GM21737 (cell line): ENCODE data around the gene CACNA2D1.

Experiments
- ATAC-seq: cut with Tn5 transposase; IDR thresholded peaks from one replicate; pipeline ENCODE4 v1.9.1; 2021; ENCODE audit warnings: mild to moderate bottlenecking, moderate library complexity; ENCODE audit not compliant: unreplicated experiment

Gene CACNA2D1

DNA sequence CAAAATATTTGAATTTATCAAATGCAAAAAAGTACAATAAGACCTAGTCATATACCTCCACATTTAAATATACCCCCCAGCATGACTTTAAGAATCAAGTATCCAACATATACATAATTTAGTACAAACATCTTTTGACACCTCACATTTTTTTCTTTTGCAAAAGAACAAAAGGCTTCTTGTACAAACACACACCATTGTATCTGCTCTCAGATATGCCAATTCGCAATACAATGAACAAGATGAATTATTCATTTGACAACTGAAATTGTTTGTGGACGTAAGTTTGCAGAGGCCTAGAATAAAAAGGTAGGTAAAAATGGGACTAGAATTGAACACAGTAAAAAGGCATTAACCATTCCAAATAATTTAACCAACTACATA lies 154.4 kb downstream of the CACNA2D1 start:
- ATAC-seq = no peak

DNA sequence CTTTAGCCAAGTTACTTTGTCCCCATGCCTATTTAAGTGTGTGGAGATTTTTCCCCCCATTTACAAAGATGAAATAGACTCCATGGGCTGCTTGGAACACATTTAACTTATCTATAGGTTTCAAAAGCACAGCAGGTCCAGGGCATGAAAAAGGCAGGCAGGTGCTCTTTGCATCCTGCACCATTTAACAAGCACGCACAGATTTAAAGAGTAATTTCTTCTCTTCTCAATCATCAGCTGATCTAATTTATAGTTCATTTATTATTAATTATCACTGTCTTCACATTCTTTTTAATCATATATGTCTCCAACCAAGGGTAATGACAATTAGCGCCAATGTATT lies 156.8 kb downstream of the CACNA2D1 start:
- ATAC-seq = no peak

DNA sequence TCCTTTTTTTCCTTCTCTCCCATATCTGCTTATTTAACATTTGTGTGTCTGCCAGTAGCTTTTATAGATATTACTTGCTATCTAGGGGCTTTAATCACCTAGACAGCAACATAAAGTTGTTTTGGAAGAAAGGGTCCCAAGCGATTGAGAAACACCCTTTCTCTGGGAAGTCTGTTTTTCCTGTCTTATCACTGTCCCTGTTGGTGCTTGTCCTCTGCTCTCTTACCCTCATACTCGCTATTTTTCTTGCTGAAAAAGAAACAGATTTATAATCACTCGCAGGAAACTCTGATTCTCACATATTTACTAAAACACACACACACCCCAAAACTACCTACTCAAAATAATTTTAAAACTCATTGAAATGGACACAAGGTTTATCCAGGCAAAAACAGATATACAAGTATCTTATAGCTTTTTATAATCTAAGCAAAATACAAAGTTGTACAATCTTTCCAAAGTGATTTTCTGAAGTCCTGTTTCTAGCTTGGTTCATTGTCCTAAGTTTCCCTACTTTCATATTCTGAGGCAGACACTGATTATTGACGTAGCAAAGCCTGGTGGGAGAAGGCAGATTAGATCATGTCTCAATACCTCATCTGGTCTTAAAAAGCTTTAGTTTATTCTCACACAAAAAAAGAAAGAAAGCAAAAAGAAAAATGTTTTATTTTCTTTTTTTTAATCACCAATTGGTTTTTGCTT lies 157.3 kb downstream of the CACNA2D1 start:
- no peak for ATAC-seq

DNA sequence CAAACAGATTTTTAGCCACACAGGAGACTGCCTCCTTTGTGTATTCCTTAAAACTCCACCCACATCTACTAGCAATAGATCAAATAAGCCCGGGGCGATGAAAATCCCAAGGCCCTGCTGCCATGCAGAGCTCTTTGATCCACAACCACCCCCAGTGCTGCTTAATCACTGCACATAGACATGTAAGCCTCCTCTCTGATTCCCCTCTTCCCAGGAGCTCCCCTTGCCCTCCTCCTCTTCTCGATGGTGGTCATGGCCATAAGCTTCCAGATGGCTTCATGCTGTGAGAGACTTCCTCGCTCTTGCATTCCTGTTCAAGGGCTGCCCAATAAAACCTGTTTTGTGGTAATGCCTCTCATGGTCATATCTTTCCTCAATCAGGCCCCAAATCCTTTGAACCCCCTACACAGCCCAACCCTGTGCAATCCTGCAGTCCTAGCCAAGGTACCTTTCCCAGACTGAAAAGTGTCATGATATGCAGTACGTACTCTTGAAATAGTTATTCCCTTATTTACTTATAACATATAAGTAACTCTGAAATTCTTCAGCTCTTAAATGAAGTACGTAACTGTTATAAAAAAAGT lies 158.5 kb downstream of the CACNA2D1 start:
- ATAC-seq = no peak

DNA sequence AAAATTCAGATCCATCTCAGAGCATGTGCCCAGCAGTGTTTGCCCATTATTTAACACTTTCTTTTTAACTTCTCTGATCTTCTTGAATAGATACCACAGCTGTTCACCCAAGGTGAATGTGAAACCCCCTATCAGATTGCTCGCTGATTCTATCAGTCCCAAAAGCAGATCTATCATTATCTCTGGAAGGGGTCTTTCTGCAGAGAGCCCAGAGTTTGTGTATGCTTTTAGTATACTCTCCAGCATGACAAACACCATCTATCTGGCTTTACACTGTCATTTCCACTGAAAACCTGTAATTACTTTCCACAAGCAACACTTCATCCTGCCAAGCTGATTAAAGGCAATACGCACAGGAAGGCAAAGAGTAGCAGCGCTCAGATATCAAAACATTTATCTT lies 168.2 kb downstream of the CACNA2D1 start:
- no peak for ATAC-seq

DNA sequence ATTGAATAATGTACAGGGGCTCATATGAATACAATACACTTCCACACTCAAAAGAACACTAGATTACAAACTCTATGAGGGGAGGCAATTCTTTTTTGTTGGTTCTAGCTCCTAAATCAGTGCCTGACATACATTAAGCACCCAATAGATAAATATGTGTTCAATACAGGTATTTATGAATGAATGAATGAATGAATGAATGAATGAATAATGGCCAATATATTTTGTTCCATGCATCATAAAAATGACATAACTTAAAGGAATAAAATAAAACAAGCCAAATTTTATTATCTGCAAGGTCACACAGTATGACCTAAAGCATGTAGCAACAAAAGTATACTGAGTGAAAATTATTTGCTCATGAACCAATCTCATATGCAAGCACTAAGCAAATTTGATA lies 168.9 kb downstream of the CACNA2D1 start:
- ATAC-seq = no peak

DNA sequence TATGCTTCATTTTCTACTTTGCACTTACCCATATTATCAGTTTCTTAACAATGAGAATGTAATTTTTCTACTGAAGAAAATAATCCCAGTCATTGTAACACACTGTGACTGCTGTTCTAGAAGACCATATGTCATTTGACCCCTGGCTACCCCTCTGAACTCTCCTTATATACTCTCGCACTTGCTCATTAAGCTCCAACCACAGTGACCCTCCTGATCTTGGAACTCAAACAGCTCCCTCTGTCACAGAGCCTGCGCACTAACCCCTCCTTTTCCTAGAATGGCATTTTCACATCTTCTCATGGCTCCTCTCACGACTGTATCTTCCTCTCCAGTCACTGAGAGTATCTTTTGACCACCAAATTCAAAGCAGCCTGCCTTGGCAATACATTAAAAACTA lies 169.7 kb downstream of the CACNA2D1 start:
- ATAC-seq = no peak

DNA sequence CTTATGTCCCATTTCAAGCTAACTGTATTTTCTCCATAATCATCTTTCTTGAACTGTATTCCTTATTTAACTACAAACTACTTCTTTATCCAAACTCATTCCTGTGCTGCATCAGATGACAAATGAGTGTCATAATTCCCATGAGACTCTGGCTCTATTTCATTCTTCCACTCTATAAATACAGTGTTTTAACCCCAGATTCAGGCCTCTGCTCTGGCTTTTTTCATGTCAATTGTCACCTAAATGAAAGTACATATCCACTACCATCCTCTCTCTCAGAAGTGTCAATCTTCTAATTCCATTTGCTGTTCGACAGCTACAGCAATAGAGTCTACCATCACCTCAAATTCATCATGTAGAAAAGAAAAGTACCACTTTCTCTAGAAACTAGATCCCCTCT lies 172.7 kb downstream of the CACNA2D1 start:
- ATAC-seq = no peak

DNA sequence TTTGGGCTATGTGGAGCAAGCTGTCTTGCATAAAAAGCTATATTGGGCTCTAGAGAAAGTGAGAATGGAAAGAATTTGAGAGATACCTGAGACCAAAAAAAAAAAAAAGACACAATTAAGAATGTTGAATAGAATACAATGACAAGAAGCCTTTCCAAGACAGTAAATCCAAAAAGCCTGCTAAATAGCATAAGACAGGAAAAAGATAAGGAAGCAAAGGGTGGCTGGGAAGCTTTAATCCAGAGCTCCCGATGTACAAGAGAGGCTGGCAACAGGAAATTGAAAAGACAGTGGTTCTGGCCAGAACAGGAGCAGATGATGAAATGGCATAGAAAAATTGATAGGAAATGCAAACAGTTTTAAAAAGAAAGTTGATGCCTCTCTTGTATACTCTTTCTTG lies 174.9 kb downstream of the CACNA2D1 start:
- ATAC-seq = no peak

DNA sequence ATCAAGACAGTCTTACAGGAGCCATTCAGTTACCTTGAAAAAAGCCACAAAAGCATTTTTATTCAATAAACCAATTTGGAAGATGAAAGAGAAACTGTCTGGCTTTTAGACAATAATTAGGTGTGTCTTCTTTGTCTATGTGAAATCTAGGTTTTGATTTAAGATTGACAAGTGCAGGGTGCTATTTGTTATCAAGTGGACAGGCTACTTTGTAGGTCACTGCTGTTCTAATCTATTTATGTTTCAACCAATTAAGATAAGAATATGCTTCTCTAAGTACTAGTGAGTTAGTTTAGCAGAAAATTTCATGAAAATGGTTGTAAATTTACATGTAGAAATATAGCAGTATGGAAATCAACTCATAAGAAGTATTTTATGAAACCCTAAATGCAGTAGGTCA lies 177.5 kb downstream of the CACNA2D1 start:
- ATAC-seq = no peak

DNA sequence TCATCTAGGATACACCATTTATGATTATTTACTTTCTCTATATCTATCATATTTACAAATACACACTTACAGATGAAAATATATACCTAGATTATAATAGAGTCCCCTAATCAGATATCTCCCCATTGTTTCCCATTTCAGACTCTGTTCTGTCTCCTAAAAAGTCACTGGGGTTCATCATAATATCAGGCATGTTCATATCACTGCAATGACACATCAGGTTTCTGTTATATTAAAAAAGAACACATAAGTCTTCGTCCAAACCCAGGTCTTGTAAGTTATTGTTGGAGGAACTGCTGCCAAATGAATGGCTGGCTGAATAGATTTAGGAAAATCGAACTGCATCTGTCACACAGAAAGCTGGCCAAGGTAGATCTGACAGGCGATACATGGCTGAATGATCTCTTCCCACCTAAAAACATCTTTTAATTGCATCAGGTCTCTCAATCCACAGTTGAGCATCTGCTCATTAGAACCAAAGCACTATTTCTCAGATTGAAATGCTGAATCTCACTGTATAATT lies 178.7 kb downstream of the CACNA2D1 start:
- no peak for ATAC-seq

DNA sequence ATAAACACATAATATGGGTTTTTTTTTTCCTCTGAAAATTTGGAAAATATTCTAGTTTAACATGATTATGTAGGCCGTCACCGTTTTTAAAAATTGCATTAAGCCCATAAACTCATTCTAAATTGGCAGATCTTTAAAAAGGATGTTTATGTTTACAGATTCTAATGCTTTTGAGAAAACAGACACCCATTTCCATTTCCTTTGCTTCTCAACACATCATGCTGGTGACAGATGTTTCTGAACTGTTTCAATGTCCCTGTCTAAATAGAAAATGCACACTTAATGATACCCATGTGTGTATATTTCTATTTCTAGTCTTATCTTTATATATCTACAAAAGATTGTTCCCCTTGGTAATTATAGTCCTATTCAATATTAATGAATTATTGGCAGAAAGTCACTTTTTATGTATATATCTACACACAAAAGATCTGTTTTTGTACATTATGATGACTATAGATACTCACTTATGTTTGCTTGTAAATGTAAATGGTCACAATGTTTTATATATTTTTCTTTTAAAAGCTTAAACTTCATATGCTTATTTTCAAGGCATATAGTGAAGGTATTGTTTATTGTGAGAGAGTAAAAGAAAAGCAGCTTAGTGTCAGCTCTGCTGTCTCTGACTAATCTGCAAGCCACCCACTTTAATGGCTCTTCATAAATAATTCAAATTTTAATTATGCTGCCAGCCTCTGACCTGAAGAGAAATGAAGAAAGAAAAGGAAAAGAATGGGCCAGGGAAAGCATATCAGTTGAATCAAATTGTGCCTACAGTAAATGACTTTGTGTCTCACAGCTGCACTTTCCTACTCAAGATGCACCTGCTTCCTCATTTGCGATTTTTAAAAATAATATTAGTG lies 179.4 kb downstream of the CACNA2D1 start:
- ATAC-seq = no peak

DNA sequence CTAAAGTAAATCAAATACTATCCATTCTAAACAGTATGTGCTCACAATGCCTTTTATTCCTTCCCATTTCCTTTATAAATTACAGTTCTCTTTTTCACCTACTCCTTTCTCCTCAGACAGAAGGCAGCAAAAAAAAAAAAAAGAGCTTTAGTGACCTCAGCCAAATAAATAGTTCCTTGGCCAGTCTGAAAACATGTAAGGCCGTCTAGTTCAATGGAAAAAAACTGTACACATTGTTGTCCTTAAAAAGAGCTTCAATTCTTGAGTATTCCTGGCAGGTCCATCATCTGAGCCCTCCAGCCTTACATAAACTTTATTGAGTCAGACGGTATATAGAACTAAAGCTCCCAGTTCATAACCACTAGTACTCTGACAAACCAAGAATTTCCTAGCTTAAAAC lies 185.4 kb downstream of the CACNA2D1 start:
- ATAC-seq = no peak

DNA sequence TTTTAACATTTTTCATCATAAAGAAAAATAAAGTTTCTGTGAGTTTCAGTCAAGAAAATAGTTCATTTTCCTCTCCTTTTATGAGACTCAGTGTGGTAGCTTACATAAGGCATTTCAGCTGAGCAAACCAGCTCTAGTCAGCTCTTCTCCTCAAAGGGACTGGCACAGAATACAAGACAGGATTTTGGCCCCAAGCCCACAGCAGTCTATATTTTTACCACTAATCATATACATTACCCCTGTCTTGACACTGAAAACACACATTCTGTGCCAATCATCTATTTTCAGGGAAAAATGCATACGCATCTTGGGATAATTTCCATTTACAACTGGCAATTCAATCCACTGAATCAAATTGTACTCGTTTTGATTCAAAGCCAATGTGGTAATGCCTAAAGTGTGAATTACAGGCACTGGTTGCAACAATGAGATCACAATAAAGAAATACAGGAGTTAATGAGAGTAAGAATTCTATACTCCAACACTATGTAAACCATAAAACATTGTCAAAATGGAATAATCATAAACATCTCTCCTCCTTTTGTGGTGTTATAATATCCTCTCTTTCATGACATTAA lies 186.4 kb downstream of the CACNA2D1 start:
- ATAC-seq = no peak

DNA sequence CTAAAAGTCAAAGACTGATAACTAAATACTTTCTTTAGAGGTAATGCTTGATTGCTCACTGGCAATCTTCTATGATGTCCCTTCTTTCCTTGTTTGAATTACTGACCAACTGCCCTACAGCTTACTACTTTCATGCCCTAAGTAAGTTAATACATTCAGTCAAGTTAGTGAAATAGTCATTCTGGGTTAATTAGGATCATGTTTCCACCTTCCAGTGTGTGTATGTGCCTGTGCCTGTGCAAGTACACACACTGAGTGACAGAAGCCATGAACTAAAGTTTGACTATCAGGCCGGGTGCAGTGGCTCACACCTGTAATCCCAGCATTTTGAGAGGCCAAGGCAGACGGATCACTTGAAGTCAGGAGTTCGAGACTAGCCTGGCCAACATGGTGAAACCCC lies 187.9 kb downstream of the CACNA2D1 start:
- ATAC-seq = no peak

DNA sequence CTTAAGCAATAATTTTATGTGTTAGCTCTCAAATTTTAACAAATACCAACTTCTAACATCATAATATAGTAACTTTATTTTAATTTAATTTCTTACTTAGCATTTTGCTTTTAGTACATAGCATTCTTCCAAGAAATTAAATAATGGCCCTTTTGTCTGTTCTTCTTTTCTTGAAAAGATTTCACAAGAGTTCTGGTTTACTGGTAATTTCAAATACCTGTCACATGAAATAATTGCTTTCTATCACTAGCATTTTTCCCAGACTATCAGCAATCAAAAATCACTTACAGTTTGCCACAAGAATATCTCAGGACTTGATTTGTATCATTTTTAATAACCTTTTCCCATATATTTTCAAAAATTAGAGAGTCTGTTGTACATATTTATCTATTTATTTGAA lies 193.0 kb downstream of the CACNA2D1 start:
- ATAC-seq = no peak

DNA sequence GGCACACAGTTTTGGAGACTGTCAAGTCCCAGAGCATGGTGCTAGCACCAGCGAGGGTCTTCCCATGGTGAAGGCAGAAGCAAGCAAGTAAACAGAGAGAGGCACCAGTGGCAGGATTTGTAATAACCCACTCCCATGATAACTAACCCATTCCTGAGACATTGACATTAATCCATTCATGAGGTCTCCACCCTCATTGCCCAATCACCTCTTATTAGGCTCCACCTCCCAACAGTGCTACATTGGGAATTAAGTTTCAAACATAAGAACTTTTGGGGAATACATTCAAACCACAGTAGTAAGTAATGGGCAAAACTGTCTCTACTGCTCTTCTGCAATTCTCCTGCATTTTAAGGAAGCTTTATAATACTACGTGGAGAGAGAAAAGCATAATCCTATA lies 193.6 kb downstream of the CACNA2D1 start:
- no peak for ATAC-seq

DNA sequence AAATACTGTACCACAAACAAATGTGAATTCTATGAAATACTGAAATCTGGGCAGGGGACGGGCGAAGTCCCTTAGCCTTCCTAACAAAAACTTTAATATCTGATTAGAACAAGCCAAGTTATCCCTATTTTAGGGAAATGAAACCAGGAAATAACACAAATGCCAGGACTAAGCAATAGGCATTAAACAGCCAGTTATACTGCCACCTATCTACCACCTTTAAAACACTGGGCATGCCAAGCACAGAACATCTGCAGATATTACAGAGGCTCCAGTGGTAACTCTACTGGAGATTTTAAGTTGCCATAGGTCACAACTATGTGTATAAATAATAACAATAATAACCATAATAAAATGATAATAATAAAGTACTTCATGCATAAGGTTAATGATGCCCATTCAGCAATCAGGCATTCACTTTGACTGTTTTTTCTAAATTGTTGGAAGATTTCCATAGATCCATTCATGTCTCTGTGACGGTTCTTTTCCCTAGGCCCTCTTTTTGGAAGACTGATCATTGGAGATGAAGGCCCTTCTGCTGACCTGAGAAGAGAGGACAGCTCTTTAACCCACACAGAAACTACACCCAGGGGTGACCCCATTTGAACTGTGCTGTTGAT lies 195.7 kb downstream of the CACNA2D1 start:
- no peak for ATAC-seq

DNA sequence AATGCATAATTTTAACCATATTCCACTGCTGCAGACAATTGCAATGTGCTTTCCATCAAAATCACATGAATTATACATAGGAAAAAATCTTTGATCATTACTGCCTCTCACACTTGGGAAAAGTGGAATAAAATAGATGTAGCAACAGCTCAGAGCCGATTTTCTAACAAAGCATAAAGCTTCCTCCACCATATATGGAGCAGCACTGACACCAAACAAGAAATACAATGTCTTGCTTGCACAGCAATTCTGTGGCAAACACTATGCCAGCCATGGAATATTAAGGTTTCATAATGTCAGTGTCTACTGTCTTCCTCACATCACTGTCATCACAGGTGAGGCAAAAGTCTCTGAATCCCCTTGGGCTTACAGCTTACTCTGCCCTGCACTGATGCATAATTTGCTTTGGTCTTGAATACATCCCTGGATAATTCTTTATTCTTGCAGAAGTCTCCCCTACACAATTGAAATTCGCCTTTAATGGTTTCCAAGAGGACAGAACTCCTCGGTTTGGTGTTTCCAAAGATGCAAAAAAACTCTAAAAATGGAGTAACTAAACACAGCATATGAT lies 198.5 kb downstream of the CACNA2D1 start:
- no peak for ATAC-seq

DNA sequence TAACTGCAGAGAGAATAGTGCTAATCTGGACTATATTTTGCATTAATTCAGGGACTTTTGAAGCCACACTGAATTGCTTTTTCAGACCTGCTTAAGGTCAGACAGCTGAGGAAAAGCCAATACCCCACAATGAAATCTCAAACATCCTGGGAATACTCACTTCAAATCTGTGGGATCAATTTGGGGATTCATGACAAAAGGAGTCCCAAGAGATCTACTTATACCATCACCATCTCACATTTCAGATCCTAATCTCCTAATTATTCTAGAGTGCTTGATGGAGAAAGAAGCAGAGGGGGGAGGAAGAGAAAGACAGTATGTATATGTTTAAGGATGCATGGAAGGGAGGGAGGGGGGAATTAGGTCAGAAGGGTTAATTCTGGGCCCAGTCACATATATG lies 202.2 kb downstream of the CACNA2D1 start:
- ATAC-seq = no peak

DNA sequence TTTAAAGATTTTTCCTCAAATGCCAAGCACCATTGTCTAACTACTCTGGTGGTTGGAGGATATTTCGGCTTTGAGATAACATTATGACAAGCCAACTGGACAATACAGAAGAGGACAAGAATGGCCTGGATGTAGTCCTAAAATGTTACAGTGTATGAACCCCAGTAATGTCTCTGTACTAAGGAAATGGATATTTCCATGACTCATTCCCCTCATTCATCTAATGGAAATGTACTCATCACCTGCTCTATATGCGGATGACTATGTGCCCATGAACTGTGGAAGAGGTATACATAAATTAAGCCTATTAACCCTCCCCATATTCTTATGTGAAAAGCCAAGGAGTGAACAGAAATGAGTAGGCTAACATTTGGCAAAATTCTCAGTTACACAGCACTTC lies 207.9 kb downstream of the CACNA2D1 start:
- no peak for ATAC-seq
